PC-3 (cell line): Measurements from ENCODE around the gene ZG16.

Source experiments
- CTCF ChIP-seq: fragments of 300-600 bp; sonication (generic); conservative IDR thresholded peaks from 2 replicates; pipeline ENCODE4 v1.5.1; 2017; ENCODE audit warnings: antibody characterized with exemption, low read depth, mild to moderate bottlenecking, low read length
- EZH2 ChIP-seq: fragments of 300-600 bp; sonication (generic); IDR thresholded peaks from one replicate; pipeline ENCODE4 v1.6.1; 2017; ENCODE audit warnings: antibody characterized with exemption, mild to moderate bottlenecking, low read length; ENCODE audit not compliant: unreplicated experiment
- EZH2phosphoT487 ChIP-seq: fragments of 300-600 bp; sonication (generic); IDR thresholded peaks from 2 replicates; pipeline ENCODE4 v1.6.1; 2018; ENCODE audit warnings: mild to moderate bottlenecking, antibody characterized with exemption, low read length, borderline replicate concordance

GRCh38 chr16:29730649-29731048 lies 47.4 kb upstream of the ZG16 start:
- TF ChIP-seq CTCF (no peak), EZH2 (no peak), EZH2phosphoT487 (no peak)
